T-helper 1 cell (primary cell): ENCODE measurements around the gene CACNA1D.
A peak's percentile ranks its signal among the peaks of the same experiment; 100 is the strongest.

Experiments
- DNase-seq, 5 donors: peaks; one replicate each; pipeline ENCODE4 v3.0.0-alpha.2; 2012 to 2020

Gene CACNA1D

GRCh38 chr3:53764026-53764775 lies 269.8 kb downstream of the CACNA1D start:
- DNase-seq: no peak

GRCh38 chr3:53765753-53766152 lies 271.3 kb downstream of the CACNA1D start:
- DNase-seq: no peak

GRCh38 chr3:53766706-53767105 lies 272.3 kb downstream of the CACNA1D start:
- no peak for DNase-seq

GRCh38 chr3:53768478-53769459 lies 274.4 kb downstream of the CACNA1D start:
- no peak for DNase-seq

GRCh38 chr3:53772562-53772961 lies 278.2 kb downstream of the CACNA1D start:
- no peak for DNase-seq

GRCh38 chr3:53773021-53773436 lies 278.6 kb downstream of the CACNA1D start:
- no peak for DNase-seq

- DNase-seq: peak in 1 of 5 donors; percentile 37
Measured at GRCh38 chr3:53773611-53774368, 279.4 kb downstream of the CACNA1D start.

- no peak for DNase-seq
Measured at GRCh38 chr3:53774414-53774813, 280.0 kb downstream of the CACNA1D start.

- no peak for DNase-seq
Measured at GRCh38 chr3:53775018-53775417, 280.6 kb downstream of the CACNA1D start.

GRCh38 chr3:53775834-53776251 lies 281.4 kb downstream of the CACNA1D start:
- DNase-seq: no peak

GRCh38 chr3:53776494-53777101 lies 282.2 kb downstream of the CACNA1D start:
- no peak for DNase-seq

- DNase-seq: no peak
Measured at GRCh38 chr3:53777468-53777867, 283.1 kb downstream of the CACNA1D start.

- DNase-seq: no peak
Measured at GRCh38 chr3:53778153-53778552, 283.7 kb downstream of the CACNA1D start.

- no peak for DNase-seq
Measured at GRCh38 chr3:53780171-53780570, 285.8 kb downstream of the CACNA1D start.

GRCh38 chr3:53780806-53781205 lies 286.4 kb downstream of the CACNA1D start:
- DNase-seq: no peak

- no peak for DNase-seq
Measured at GRCh38 chr3:53787016-53787415, 292.6 kb downstream of the CACNA1D start.

- DNase-seq: no peak
Measured at GRCh38 chr3:53788038-53788437, 293.6 kb downstream of the CACNA1D start.

GRCh38 chr3:53789459-53789858 lies 295.0 kb downstream of the CACNA1D start:
- DNase-seq: no peak

GRCh38 chr3:53790470-53790869 lies 296.1 kb downstream of the CACNA1D start:
- DNase-seq: no peak

GRCh38 chr3:53791317-53791716 lies 296.9 kb downstream of the CACNA1D start:
- no peak for DNase-seq

- no peak for DNase-seq
Measured at GRCh38 chr3:53792866-53793265, 298.5 kb downstream of the CACNA1D start.

- no peak for DNase-seq
Measured at GRCh38 chr3:53794597-53794996, 300.2 kb downstream of the CACNA1D start.
